Suprapubic skin (tissue), 4 donors: ENCODE data around the gene KIZ. TPM values are rescaled to one million over a fixed set of nuclear protein-coding genes. Genes with fewer than 3 reads are reported as not detected.

Experiments used
- DNase-seq, 2 donors: peaks; one replicate each; pipeline ENCODE4 v3.0.0-alpha.2; 2019; ENCODE audit warnings: low spot score in 2 of 2
- H3K27ac ChIP-seq: fragments of 200-600 bp; sonication (generic); one replicate; pipeline ENCODE4 v1.5.1; 2019
- H3K27me3 ChIP-seq: fragments of 200-600 bp; sonication (generic); one replicate; pipeline ENCODE4 v1.5.1; 2019
- H3K36me3 ChIP-seq: fragments of 200-600 bp; sonication (generic); one replicate; pipeline ENCODE4 v1.5.1; 2019
- H3K4me1 ChIP-seq: fragments of 200-600 bp; sonication (generic); one replicate; pipeline ENCODE4 v1.5.1; 2019
- H3K4me3 ChIP-seq: fragments of 200-600 bp; sonication (generic); one replicate; pipeline ENCODE4 v1.5.1; 2019; ENCODE audit warnings: mild to moderate bottlenecking
- H3K9me3 ChIP-seq: fragments of 200-600 bp; sonication (generic); one replicate; pipeline ENCODE4 v1.5.1; 2019
- EP300 ChIP-seq: sonication (generic); formaldehyde crosslinking; IDR thresholded peaks from one replicate; pipeline ENCODE4 v1.6.1; 2017; ENCODE audit warnings: antibody characterized with exemption
- POLR2A ChIP-seq, 2 donors: fragments of 450-650 bp; IDR thresholded peaks; one replicate each; pipeline ENCODE4 v1.6.1; 2017; ENCODE audit warnings: antibody characterized with exemption in 2 of 2, mild to moderate bottlenecking in 2 of 2, moderate library complexity in 2 of 2
- POLR2AphosphoS5 ChIP-seq, 3 donors: sonication (generic); formaldehyde crosslinking; IDR thresholded peaks; one replicate each; pipeline ENCODE4 v1.6.1; 2017; ENCODE audit warnings: antibody characterized with exemption in 3 of 3
- WGBS: methylation state at CpG from one replicate; pipeline ENCODE4 v1.1.5; 2018; 5-methylcytosine and 5-hydroxymethylcytosine counted together
- total RNA-seq, 4 donors: library from RNA; depleted of rRNA; stranded (reverse); fragments of >200 nt; gene quantifications; one replicate each; pipeline ENCODE4 v1.1.0, GENCODE V29; 2016
- TF ChIP-seq, protein P1 (sequence below), 2 donors: fragments of 200-600 bp in 1 of 2; fragments of 450-650 bp in 1 of 2; sonication (generic) in 1 of 2; IDR thresholded peaks; one replicate each; pipeline ENCODE4 v1.5.1; 2016 to 2019; ENCODE audit warnings: antibody characterized with exemption in 2 of 2, mild to moderate bottlenecking in 1 of 2, moderate library complexity in 1 of 2

The KIZ gene
- total RNA-seq, 4 donors from 2014 or later, result 14.7 to 43.0 (median 34.0) TPM

DNA sequence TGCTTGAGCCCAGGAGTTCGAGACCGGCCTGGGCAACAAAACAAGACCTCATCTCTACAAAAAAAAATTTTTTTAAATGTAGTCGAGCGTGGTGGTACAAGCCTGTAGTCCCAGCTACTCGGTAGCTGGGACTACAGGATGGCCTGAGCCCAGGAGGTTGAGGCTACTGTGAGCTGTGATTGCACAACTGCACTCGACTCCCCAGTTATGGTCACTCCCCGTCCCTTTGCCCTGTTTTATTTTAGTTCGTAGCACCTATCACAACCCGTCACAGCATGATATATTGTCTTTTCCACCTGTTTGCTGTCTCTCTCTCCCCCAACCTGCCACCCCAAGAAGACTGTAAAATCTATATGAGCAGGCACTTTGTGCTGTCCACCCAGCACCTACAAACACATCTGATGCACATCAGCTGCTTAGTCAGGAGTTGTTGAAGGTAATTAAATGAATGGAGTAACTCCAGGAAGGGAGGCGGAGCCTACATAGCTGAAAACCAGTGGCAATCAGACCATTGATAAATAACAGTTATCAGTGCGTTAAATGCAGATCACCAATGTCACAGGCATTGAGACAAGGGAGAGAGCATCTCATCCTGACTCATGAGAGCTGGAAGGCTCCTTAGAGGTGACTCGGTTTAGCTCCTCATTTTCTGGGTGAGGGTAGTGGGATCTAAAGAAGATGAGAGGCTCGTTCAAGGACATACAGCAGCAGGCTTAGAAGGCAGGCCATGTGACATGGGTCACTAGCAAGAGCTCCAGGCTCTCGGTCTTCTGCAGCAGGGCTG is 162.9 kb downstream of the KIZ start:
- no peak overlapping the region for H3K27ac ChIP-seq
- no peak for DNase-seq
- no peak overlapping the region for H3K4me3 ChIP-seq
- no peaks in the 10 kb centered on the region for H3K36me3 ChIP-seq
- no peak for TF ChIP-seq POLR2A (IDR thresholded peaks at IDR 0.05)
- TF ChIP-seq, protein P1, sequence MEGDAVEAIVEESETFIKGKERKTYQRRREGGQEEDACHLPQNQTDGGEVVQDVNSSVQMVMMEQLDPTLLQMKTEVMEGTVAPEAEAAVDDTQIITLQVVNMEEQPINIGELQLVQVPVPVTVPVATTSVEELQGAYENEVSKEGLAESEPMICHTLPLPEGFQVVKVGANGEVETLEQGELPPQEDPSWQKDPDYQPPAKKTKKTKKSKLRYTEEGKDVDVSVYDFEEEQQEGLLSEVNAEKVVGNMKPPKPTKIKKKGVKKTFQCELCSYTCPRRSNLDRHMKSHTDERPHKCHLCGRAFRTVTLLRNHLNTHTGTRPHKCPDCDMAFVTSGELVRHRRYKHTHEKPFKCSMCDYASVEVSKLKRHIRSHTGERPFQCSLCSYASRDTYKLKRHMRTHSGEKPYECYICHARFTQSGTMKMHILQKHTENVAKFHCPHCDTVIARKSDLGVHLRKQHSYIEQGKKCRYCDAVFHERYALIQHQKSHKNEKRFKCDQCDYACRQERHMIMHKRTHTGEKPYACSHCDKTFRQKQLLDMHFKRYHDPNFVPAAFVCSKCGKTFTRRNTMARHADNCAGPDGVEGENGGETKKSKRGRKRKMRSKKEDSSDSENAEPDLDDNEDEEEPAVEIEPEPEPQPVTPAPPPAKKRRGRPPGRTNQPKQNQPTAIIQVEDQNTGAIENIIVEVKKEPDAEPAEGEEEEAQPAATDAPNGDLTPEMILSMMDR (IDR thresholded peaks at IDR 0.05), result no peak
- no peak for TF ChIP-seq EP300
- TF ChIP-seq POLR2AphosphoS5 (IDR thresholded peaks at IDR 0.05), result no peak
- no peaks in the 10 kb centered on the region for H3K4me1 ChIP-seq
- WGBS, result 85% methylated on average over 14 of the region's 14 CpGs
- H3K9me3 ChIP-seq, result no peaks in the 10 kb centered on the region
- H3K27me3 ChIP-seq, result peaks cover 11% of the 10 kb centered on the region

DNA sequence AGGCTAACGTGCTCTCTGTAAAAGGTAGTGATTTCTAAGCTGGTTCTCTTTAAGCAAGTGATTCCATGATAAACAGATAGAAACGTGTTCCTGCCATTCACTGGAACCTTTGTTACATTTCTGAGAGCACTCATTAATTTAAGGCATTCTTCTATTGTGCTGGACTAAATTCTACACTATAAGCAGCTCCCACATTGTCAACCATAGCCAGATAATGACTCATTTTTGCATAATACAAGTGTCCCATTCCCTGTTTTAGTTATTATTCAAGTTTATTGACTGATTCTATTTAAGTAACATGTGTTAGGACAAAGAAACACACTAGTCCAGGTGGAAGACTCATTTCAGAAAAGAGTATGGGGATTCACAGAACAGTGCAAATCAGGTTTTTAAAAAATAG is 163.8 kb downstream of the KIZ start:
- WGBS, result 22% methylated on average over 2 of the region's 2 CpGs
- H3K4me3 ChIP-seq, result no peak overlapping the region
- no peak overlapping the region for H3K27ac ChIP-seq
- TF ChIP-seq POLR2A (IDR thresholded peaks at IDR 0.05) (no peak), EP300 (no peak), POLR2AphosphoS5 (IDR thresholded peaks at IDR 0.05) (no peak)
- TF ChIP-seq, protein P1 (IDR thresholded peaks at IDR 0.05), result no peak
- DNase-seq, result no peak
- H3K36me3 ChIP-seq, result no peaks in the 10 kb centered on the region
- H3K4me1 ChIP-seq, result no peaks in the 10 kb centered on the region
- peaks cover 11% of the 10 kb centered on the region for H3K27me3 ChIP-seq
- H3K9me3 ChIP-seq, result no peaks in the 10 kb centered on the region

DNA sequence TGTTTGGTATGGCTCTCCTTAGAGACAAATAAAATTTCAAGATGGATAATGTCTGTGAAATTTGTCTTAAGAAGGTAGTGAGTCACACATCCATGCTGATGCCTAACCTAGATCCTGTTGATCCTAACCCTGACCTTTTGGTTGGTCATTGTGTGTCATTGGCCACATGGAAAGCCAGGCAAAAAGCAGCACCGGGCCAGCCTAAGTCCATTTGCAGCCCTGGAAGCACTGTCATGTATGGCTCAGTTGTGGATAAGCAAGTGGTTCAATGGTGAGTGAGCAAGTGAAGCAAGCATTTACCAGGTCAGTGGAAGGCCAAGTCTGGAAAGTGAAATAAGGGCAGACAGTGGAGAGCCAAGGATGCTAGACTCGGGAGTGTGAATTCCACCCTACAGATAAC is 165.1 kb downstream of the KIZ start:
- Histone ChIP-seq H3K27me3 (peaks cover 11% of the 10 kb centered on the region), H3K4me3 (no peak overlapping the region), H3K27ac (no peak overlapping the region), H3K36me3 (no peaks in the 10 kb centered on the region), H3K9me3 (no peaks in the 10 kb centered on the region), H3K4me1 (no peaks in the 10 kb centered on the region)
- no peak for DNase-seq
- WGBS, result 88% methylated on average over 2 of the region's 2 CpGs
- TF ChIP-seq POLR2A (IDR thresholded peaks at IDR 0.05), result no peak
- TF ChIP-seq EP300, result no peak
- TF ChIP-seq, protein P1 (IDR thresholded peaks at IDR 0.05), result no peak
- TF ChIP-seq POLR2AphosphoS5 (IDR thresholded peaks at IDR 0.05), result no peak

DNA sequence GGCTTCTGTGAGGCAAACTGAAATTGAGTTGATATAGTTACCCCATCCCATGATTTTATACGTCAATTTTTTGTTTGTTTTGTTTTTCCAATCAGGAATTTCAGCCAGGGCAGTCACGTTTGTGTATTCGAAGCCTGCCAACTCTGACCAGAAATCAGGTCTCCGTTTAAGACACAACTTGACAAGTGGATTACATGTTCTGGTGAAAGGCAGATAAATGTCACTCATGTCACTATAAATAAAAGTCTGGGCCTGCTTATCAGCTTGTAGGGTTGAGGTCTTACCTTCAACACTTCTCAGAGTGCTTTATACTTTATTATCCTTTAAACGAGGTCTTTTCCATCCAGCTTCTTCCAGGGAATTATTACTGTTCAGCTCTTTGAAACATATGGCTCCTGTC is 168.9 kb downstream of the KIZ start:
- peaks cover 2% of the 10 kb centered on the region for H3K27me3 ChIP-seq
- H3K9me3 ChIP-seq, result no peaks in the 10 kb centered on the region
- DNase-seq, result no peak
- TF ChIP-seq POLR2AphosphoS5 (IDR thresholded peaks at IDR 0.05) (no peak), POLR2A (IDR thresholded peaks at IDR 0.05) (no peak), EP300 (no peak)
- TF ChIP-seq, protein P1 (IDR thresholded peaks at IDR 0.05), result no peak
- no peaks in the 10 kb centered on the region for H3K4me1 ChIP-seq
- no peaks in the 10 kb centered on the region for H3K36me3 ChIP-seq
- WGBS, result 76% methylated on average over 5 of the region's 5 CpGs
- no peak overlapping the region for H3K4me3 ChIP-seq
- no peak overlapping the region for H3K27ac ChIP-seq

Other genes starting within 250 kb of the KIZ start
- under 1 TPM in 1 of 4 donors, not detected in 3; 0.83 TPM for gene LINC00237, start 19.7 kb upstream of the KIZ start, total RNA-seq
- 10 to 100 TPM; 41.3 to 51.0 (median 46.4) TPM for gene XRN2, start 177.2 kb downstream of the KIZ start, total RNA-seq